HCT116 (cell line): ENCODE measurements around the gene OPN1MW2.
"Not testable (repeated sequence)": the region's sequence is repeated elsewhere in the genome, so short reads cannot be mapped to it uniquely, and the experiment has no call there.

Experiments
- ATF3 ChIP-seq: IDR thresholded peaks from 2 replicates; pipeline ENCODE4 v1.6.1; 2012
- CTCF ChIP-seq, 3 experiments: fragments of 200-600 bp in 1 of 3; sonication (generic) in 1 of 3; IDR thresholded peaks in 2 of 3; conservative IDR thresholded peaks in 1 of 3; 2 replicates each; pipeline ENCODE4 v1.5.1; 2012 to 2017; ENCODE audit warnings: low read depth in 2 of 3, low read length in 2 of 3, antibody characterized with exemption in 1 of 3, borderline replicate concordance in 1 of 3, control low read depth in 1 of 3, mild to moderate bottlenecking in 1 of 3, mixed read lengths in 1 of 3, mixed run types in 1 of 3, moderate library complexity in 1 of 3; ENCODE audit not compliant: insufficient read depth in 1 of 3
- EGR1 ChIP-seq: IDR thresholded peaks from 2 replicates; pipeline ENCODE4 v1.6.1; 2012; ENCODE audit warnings: low read depth
- EZH2 ChIP-seq: fragments of 200-600 bp; sonication (generic); IDR thresholded peaks from 2 replicates; pipeline ENCODE4 v1.6.1; 2017; ENCODE audit warnings: antibody characterized with exemption, mixed run types
- POLR2A ChIP-seq: IDR thresholded peaks from 2 replicates; pipeline ENCODE4 v1.7.0; 2011; ENCODE audit warnings: borderline replicate concordance; ENCODE audit not compliant: insufficient read depth, insufficient read length; ENCODE audit errors: extremely low read depth
- POLR2AphosphoS5 ChIP-seq: IDR thresholded peaks from 2 replicates; pipeline ENCODE4 v1.6.1; 2011; ENCODE audit warnings: mild to moderate bottlenecking, low read depth, low read length, moderate library complexity
- REST ChIP-seq: IDR thresholded peaks from 2 replicates; pipeline ENCODE4 v1.6.1; 2012; ENCODE audit warnings: low read depth
- SP1 ChIP-seq: IDR thresholded peaks from 2 replicates; pipeline ENCODE4 v1.6.1; 2012; ENCODE audit warnings: low read depth
- TCF7L2 ChIP-seq: IDR thresholded peaks from 2 replicates; pipeline ENCODE4 v1.7.0; 2011; ENCODE audit warnings: borderline replicate concordance, inconsistent platforms; ENCODE audit not compliant: insufficient read depth, insufficient read length; ENCODE audit errors: extremely low read depth
- YY1 ChIP-seq: IDR thresholded peaks from 2 replicates; pipeline ENCODE4 v1.6.1; 2011; ENCODE audit warnings: low read length, low read depth, moderate library complexity, mild to moderate bottlenecking; ENCODE audit not compliant: insufficient replicate concordance; ENCODE audit errors: extremely low read depth
- ZNF274 ChIP-seq: fragments of 200-500 bp; sonication (Bioruptor generic); IDR thresholded peaks from 2 replicates; pipeline ENCODE4 v1.6.1; 2014; ENCODE audit warnings: mild to moderate bottlenecking, low read depth, low read length, inconsistent platforms

- TF ChIP-seq CTCF (IDR thresholded peaks at IDR 0.05 in 2 of 3, conservative IDR thresholded peaks at IDR 0.05 in 1 of 3; ENCODE audit: borderline replicate concordance in 1 of 3, insufficient read depth in 1 of 3, low read depth in 2 of 3, low read length in 2 of 3); EGR1; POLR2A; YY1; POLR2AphosphoS5; ZNF274; EZH2; REST; ATF3; SP1; TCF7L2: not testable (repeated sequence)
These were observed 26.7 kb upstream of the OPN1MW2 start for GRCh38 chrX:154192846-154193245.
